Measurements from ENCODE around the gene SCRN1.
"Not testable (repeated sequence)": the region's sequence is repeated elsewhere in the genome, so short reads cannot be mapped to it uniquely, and the experiment has no call there.

The SCRN1 gene

GRCh38 chr7:29965030-29965429, 24.6 kb downstream of the SCRN1 start:
- DNase-seq, result no peak

GRCh38 chr7:29962035-29962434, 27.6 kb downstream of the SCRN1 start:
- DNase-seq, result no peak

GRCh38 chr7:29961611-29962010, 28.0 kb downstream of the SCRN1 start:
- not testable (repeated sequence) for DNase-seq

GRCh38 chr7:29958667-29959358, 30.8 kb downstream of the SCRN1 start:
- DNase-seq, result no peak

GRCh38 chr7:29957521-29958310, 31.9 kb downstream of the SCRN1 start:
- no peak for DNase-seq

GRCh38 chr7:29956487-29956836, 33.1 kb downstream of the SCRN1 start:
- DNase-seq, result no peak

- no peak for DNase-seq
Measured at GRCh38 chr7:29955799-29956486, 33.7 kb downstream of the SCRN1 start.

GRCh38 chr7:29955075-29955792, 34.4 kb downstream of the SCRN1 start:
- DNase-seq, result no peak

- no peak for DNase-seq
Measured at GRCh38 chr7:29953726-29954347, 35.8 kb downstream of the SCRN1 start.

GRCh38 chr7:29951206-29951605, 38.4 kb downstream of the SCRN1 start:
- no peak for DNase-seq

GRCh38 chr7:29950480-29950879, 39.1 kb downstream of the SCRN1 start:
- DNase-seq, result no peak

GRCh38 chr7:29948587-29948986, 41.0 kb downstream of the SCRN1 start:
- no peak for DNase-seq

GRCh38 chr7:29946428-29947186, 43.0 kb downstream of the SCRN1 start:
- DNase-seq, result no peak

- no peak for DNase-seq
Measured at GRCh38 chr7:29945259-29945809, 44.3 kb downstream of the SCRN1 start.

GRCh38 chr7:29940199-29940598, 49.4 kb downstream of the SCRN1 start:
- DNase-seq, result no peak

- DNase-seq, result no peak
Measured at GRCh38 chr7:29937132-29937531, 52.5 kb downstream of the SCRN1 start.

- no peak for DNase-seq
Measured at GRCh38 chr7:29935111-29935510, 54.5 kb downstream of the SCRN1 start.

- no peak for DNase-seq
Measured at GRCh38 chr7:29929018-29929807, 60.4 kb downstream of the SCRN1 start.

- no peak for DNase-seq
Measured at GRCh38 chr7:29926741-29927140, 62.9 kb downstream of the SCRN1 start.

- DNase-seq, result no peak
Measured at GRCh38 chr7:29926216-29926615, 63.4 kb downstream of the SCRN1 start.

- DNase-seq, result no peak
Measured at GRCh38 chr7:29924684-29925083, 64.9 kb downstream of the SCRN1 start.
